ENCODE results near the gene PROCA1.
A peak's percentile ranks its signal among the peaks of the same experiment; 100 is the strongest.

PROCA1 gene

DNA sequence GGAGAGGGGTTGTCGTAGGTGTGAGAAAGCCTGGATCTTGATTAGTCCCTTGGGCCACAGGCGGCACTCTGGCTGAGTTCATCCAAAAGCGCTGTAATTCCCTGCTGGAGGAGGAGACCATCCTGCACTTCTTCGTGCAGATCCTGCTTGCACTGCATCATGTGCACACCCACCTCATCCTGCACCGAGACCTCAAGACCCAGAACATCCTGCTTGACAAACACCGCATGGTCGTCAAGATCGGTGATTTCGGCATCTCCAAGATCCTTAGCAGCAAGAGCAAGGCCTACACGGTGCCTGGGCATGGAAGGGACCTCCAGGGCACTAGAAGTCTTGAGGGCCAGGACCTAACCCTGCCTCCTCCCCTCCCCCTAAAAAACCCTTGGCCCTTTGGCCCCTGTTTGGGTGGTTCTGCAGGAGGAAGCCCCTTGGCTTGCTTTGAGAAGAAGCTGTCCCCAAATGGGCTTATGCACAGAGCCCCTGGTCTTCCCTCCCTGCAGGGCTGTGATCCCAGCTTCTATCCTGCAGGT, 23.1 kb upstream of the PROCA1 start:
- TF ChIP-seq, protein P1, sequence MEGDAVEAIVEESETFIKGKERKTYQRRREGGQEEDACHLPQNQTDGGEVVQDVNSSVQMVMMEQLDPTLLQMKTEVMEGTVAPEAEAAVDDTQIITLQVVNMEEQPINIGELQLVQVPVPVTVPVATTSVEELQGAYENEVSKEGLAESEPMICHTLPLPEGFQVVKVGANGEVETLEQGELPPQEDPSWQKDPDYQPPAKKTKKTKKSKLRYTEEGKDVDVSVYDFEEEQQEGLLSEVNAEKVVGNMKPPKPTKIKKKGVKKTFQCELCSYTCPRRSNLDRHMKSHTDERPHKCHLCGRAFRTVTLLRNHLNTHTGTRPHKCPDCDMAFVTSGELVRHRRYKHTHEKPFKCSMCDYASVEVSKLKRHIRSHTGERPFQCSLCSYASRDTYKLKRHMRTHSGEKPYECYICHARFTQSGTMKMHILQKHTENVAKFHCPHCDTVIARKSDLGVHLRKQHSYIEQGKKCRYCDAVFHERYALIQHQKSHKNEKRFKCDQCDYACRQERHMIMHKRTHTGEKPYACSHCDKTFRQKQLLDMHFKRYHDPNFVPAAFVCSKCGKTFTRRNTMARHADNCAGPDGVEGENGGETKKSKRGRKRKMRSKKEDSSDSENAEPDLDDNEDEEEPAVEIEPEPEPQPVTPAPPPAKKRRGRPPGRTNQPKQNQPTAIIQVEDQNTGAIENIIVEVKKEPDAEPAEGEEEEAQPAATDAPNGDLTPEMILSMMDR (conservative IDR thresholded peaks at IDR 0.05), result no peak
- no peak overlapping the region for H3K27ac ChIP-seq

DNA sequence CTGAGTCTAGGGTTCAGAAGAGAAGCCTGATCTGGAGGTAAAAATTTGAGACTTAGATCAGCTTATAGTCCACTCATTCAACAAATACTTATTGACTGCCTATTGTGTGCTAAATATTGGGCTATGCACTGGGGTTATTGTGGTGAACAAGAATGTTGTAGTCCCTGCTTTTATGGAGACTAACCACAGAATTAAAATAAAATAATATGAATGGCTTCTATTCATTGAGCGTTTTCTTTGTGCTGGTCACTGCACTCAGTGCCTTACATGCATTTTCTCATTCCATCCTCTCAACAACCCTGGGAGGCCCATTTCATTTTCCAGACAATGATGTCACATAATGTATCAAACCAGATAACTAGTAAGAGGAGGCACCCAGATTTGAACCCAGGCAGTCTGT, 21.7 kb upstream of the PROCA1 start:
- H3K27ac ChIP-seq, result no peak overlapping the region
- TF ChIP-seq, protein P1 (conservative IDR thresholded peaks at IDR 0.05), result no peak

- TF ChIP-seq, protein P1 (conservative IDR thresholded peaks at IDR 0.05), result no peak
- peak overlapping the region; percentile 100 for H3K27ac ChIP-seq
Measured at GRCh38 chr17:28729950-28730330, 18.3 kb upstream of the PROCA1 start.

DNA sequence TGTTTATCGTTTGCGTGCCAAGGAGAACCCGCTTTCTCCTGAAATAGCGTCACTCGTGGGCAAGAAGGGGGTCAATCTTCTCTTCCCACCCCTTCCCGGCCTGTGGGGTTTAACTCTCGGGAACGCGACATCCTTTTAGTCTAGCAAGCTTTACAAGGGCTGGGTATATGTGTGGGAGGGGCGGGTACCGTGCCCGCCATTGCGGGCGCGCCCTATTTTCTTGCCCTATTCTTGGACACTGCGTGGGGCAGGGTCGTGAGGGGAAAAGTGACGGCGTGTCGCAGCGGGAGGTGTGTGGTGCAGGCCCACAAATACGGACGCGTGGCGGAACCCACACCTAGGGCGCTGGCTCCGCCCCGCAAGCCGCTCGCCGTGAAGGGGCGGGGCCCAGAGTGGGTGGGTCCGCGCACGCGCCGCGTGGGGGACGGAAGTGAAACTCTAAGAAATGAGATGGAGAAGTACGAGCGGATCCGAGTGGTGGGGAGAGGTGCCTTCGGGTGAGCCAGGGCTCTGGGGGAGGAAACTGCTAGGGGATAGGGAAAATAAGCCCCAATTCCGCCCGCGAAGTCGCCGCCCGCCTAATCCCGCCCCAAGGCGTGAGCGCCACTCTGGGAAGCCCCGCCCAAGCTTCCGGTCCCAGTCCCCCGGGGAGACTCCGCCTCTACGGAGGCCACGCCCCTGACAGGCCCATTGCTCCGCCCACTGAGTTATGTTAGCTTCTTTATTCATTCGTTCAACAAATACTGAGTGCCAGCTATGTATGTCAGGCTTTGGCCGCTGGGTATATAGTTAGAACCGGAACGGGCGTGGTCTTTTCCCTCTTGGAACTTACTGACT, 16.9 kb upstream of the PROCA1 start, which contains the start of gene NEK8:
TSS of gene NEK8 (plus strand) at position 425 of the 837 bp plus-strand sequence. CDS start at position 451, 26 bp downstream.
- TF ChIP-seq, protein P1 (conservative IDR thresholded peaks at IDR 0.05), result no peak
- H3K27ac ChIP-seq, result peak within 1 kb of the TSS; percentile 100

DNA sequence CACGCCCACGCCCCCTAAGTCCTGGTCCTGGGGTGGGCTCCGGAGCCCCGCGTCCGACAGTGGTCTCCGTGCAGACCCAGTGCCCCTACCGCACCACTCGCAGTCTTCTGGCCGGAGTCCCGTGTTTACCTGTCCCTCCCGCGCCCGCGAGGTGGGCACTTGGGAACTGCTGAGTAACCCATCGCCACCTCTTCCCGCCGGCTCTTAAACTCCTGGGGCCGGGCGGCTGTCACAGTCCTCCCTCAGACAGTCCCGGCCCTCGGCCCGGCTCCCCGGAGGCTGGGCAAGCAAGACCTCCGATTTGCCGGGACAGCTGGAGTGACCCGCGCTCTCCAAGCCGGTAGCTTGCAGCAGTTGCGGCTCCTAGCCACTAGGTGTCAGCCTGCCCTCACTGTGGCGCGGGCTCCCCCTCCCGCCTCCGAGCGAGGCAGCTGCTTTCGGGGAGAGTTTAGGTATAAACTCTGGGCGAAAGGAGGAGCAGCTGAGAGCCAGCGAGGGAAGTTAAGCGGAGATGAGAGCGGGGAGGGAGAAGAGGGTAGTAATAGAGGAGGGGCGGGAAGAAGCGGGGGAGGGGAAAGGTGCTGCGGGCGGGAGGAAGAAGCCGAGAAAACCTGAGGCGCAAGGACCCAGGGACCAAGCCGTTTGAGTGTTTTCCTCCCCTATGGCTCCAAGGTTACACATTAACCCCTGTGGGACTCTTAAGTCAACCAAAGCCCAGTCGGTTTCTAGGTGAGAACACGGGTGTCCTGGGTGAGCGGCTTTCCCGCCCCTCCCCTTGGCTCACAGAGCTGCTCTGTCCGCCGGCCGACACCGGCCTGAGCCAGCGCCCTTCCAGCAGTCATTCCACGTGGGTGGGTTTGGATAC, 15.2 kb upstream of the PROCA1 start:
- peak overlapping the region; percentile 100 for H3K27ac ChIP-seq
- TF ChIP-seq, protein P1 (conservative IDR thresholded peaks at IDR 0.05), result peak; percentile 100

- peak within 1 kb of the TSS; percentile 100 for H3K27ac ChIP-seq
- TF ChIP-seq, protein P1 (conservative IDR thresholded peaks at IDR 0.05), result no peak
Measured at GRCh38 chr17:28726226-28726626, 14.5 kb upstream of the PROCA1 start, which contains the start of gene TLCD1. Gene TLCD1, minus strand, starts transcription at chr17:28726233. Its CDS starts 136 bp downstream, at chr17:28726097.

Data from VCaP (cell line).